Coronary artery (tissue), 2 donors: ENCODE data around the gene NHSL1.

Experiments
- DNase-seq: peaks from one replicate; pipeline ENCODE4 v3.0.0-alpha.2; 2017; ENCODE audit warnings: low spot score
- H3K27ac ChIP-seq, 2 donors: fragments of 200-600 bp; sonication (generic); one replicate each; pipeline ENCODE4 v1.5.1; 2016 to 2019
- H3K4me3 ChIP-seq: fragments of 200-600 bp; sonication (generic); 2 replicates; pipeline ENCODE4 v1.5.1; 2016; ENCODE audit warnings: mild to moderate bottlenecking, moderate library complexity
- CTCF ChIP-seq: fragments of 200-600 bp; sonication (generic); IDR thresholded peaks from one replicate; pipeline ENCODE4 v1.5.1; 2019; ENCODE audit warnings: antibody characterized with exemption

The NHSL1 gene

GRCh38 chr6:138465007-138465645, 34.2 kb downstream of the NHSL1 start:
- DNase-seq = no peak
- no peak for TF ChIP-seq CTCF
- Histone ChIP-seq H3K27ac (no peak overlapping the region), H3K4me3 (no peak overlapping the region)

DNA sequence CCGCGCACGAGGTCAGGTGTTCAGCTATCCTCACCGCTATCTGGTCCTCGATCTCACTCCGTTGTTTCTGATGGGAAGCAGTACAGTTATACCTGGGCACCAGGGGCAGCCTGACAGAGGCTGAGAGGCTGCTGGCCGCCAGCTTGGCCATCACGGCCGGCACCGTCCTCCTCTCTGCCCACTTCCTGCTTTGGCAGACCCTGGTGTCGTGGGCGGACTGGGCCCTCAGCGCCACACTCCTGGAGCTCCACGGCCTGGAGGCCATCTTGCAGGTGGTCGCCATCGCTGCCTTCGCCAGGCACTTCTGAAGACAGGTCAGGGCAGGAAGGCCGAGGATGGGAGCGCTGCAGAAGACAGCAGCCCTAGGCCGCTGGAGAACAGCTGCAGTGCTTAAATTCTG, 35.2 kb downstream of the NHSL1 start:
- no peak overlapping the region for H3K4me3 ChIP-seq
- no peak for DNase-seq
- H3K27ac ChIP-seq = no peak overlapping the region
- TF ChIP-seq CTCF = no peak

DNA sequence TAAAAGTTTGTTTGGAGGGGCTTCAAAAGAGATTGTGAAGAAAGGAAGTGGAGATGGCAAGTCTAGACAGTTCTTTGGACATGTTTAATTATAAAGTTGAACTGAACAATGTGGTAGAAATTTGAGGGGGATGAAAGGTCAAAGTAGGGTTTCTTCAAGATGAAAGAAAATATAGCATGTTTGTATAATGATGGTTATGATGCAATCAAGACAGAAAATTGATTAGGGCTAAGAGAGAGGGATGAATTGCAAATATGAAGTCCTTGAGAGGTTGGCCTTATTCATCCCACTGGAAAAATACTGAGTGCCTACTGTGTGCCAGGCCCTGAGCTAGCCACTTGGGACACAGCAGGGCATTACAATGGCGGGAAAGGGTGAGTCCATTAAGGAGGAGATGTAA, 37.6 kb downstream of the NHSL1 start:
- H3K27ac ChIP-seq = no peak overlapping the region
- no peak for DNase-seq
- TF ChIP-seq CTCF = no peak
- H3K4me3 ChIP-seq = no peak overlapping the region

GRCh38 chr6:138456401-138456790, 42.9 kb downstream of the NHSL1 start:
- Histone ChIP-seq H3K27ac (no peak overlapping the region), H3K4me3 (no peak overlapping the region)
- no peak for DNase-seq
- TF ChIP-seq CTCF = no peak

DNA sequence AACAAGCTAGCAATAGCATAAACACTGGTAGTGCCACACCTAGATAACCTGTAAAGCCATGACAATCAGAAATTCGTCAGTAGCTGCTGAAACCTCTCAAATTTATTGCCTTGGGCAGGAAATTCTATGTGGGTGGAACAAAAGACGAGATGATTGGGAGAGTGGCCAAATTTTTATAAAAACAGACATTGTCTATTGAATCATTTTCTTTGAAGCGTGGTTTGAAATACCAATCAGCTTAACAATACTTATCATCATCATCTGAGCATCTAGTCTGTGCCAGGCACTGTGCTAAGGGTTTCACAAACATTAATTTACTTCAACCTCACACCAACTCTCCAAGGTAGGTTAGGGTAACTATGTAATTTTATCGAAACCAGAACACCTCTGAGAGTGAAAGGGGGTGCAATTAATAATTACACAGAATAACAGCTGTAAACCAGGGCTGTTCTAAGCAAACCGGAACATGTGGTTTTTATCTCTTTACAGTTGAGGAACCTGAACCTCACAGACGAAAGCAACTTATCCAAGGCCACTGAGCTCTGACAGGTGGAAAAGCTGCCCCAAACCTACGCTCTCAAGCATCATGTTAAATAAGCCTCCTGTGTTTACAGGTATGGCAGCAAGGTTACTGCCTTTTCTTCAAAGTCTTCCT, 43.4 kb downstream of the NHSL1 start:
- no peak overlapping the region for H3K27ac ChIP-seq
- no peak for DNase-seq
- TF ChIP-seq CTCF = no peak
- H3K4me3 ChIP-seq = no peak overlapping the region

DNA sequence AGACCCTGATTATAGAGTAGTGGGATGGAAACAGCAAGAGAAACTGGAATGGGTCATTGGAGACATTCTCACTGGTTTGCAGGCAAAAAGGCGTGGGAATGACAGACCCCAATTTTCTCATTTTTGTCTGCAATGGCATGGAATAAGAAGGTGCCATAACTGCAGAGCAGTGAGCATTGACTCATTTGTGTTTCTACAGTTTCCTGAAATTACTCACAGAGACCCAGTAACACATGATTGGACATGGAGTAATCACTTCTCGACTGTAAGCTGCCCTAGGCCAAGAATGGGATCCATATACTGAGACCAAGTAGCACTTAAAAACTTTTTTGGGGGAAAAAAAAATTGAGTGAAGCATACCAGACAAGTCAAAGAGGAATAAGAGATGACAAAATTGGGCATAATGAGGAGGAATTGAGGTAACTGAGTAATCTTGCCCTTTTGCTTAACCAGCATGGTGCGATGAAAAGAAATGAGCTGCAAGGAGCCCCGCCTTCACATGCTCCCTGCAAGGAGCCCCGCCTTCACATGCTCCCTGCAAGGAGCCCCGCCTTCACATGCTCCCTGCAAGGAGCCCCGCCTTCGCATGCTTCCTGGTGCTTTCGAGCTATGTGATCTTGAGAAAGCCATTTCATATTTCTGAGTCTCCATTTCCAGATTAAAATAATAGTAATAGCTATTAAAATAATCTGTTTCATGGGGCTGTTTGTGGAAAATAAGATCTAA, 44.1 kb downstream of the NHSL1 start:
- no peak overlapping the region for H3K27ac ChIP-seq
- DNase-seq = no peak
- no peak for TF ChIP-seq CTCF
- H3K4me3 ChIP-seq = no peak overlapping the region
